HG02610 (cell line): ENCODE measurements around the gene ANKRD9.

Source experiments
- ATAC-seq: cut with Tn5 transposase; IDR thresholded peaks from one replicate; pipeline ENCODE4 v1.9.1; 2021; ENCODE audit warnings: mild to moderate bottlenecking, moderate library complexity; ENCODE audit not compliant: unreplicated experiment

Gene ANKRD9

DNA sequence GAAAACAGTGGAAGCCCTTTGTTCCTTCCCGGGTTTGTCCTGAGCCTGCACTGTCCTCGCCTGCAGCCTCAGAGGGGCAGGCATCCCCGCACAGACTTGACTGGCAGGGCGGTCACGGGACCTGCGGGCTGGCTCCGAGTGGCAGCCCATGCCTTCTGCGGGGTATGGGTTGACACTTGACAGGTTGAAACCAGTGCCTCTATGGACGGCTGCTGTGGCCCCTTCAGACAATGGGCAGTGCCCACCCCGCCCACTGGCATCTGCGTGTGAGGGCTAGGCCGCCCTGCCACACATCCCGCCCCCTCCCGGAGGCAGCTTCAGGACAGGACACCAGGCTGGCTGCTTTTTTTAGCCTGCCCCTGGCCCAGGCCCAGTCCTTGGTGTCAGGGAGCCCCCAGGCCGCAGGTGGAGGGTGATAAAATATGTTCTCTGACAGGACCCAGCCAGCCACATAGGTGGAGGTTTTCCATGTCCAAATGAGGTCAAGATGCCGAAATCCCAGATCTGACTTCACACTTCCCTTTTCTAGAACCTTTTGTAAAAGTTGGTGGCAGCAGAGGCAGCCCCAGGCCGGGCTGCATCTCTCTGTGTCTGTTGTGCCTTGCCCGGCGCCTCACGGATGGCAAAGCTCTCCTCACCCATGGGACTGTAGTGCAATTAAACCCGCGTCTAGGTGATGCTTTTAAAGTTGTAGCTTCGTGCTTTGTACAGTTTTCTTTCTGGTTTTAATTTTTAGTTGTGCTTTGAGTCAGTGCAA is 10.0 kb downstream of the ANKRD9 start:
- no peak for ATAC-seq

DNA sequence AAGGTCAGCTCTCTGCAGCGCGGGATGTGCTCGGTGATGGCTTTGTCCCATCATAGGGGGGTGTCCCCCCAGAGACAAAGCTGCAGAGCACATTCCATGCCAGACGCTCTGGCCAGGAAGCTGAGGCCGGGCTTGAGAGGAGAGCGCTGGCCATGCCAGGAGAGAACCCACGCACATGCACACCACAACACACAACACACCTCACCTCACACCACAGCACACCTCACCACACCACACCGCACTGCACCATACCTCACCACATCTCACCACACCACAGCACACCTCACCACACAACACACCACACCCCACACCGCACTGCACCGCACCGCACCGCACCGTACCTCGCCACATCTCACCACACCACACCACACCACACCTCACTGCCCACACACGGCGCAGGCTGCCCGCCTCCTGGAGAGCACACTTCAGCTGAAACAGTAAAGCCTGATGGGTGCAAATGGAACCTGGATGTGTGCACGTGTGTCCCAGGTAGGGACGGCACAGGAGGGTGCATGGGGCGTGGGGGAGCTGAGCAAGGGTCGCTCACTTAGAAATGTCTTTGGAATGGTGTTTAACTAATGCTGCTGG is 10.8 kb downstream of the ANKRD9 start:
- no peak for ATAC-seq

DNA sequence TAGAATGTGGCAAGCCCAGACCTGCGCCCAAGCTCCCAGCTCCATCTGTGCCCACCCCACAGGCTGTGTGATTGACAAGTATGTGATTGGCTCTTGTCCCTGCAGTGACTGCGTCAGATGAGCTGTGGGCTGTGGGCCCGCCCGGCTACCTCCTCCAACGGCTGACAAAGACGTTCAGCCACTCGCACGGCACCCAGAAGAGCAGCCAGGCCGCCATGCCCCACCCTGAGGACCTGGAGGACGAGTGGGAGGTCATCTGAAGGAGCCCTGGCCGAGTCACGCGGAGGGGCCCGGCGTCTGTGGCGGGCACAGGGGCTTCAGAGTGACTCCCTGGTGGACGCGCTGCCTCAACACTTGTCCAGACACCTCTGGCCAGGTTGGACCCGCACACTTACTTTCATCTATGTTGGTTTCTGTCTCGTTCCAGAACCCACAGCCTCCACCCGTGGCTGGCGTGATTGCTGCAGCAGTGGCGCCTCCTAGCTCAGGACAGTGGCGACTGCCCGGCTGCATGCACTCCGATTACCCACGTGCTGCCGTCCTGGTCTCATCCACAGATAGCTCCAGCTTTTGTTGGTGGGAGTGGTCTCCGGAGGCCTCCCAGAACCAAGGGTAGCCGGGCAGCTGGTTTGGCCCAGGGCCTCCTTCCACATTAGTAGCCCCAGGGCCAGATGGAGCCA is 11.4 kb downstream of the ANKRD9 start:
- no peak for ATAC-seq

DNA sequence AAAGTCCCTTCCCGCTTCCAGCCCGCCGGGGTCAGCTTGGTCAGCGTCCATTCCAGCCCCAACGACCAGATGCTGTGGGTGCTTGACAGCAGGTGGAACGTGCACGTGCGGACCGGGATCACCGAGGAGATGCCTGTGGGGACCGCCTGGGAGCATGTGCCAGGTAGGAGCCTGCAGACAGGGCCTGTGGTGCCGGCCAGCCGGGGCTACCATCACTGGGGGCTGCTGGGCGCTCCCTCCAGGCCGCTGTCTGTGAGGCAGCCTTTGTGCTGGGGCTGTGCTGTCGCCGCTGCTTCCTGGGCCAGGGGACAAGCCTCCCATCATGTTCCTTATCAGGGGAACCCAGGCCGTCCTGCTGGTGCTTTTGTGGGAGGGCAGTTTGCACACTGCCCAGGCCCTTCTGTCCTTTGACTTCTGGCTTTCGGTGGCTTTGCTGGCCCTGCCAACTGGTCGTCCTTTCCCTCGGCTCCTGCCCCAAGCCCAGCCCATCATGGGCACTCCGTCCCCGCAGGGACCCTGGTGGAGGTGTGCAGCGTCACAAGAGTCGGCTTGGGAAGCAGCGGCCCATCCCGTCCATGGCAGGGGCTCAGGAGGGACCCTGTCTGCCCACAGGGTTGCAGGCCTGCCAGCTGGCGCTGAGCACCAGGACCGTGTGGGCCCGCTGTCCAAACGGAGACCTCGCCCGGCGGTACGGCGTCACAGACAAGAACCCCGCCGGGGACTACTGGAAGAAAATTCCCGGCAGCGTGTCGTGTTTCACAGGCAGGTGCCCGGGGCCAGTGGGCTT is 12.4 kb downstream of the ANKRD9 start:
- ATAC-seq = no peak

DNA sequence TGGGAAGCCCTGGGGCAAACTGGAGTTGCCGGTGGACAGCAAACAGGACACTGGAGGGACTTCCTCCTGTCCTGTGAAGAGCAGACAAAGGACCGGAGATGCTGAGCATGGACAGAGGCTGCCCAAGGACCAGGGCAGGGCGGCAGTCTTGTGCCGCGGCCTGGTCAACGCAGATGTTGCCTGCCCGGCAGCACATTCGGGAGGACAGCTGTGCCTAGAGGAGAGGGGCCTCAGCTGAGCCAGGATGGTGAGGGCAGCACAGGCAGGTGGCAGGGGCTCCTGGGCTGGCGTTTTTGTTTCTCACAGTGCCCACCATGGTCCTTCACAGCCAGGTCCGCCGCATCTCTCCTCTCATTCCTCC is 13.3 kb downstream of the ANKRD9 start:
- ATAC-seq = no peak

DNA sequence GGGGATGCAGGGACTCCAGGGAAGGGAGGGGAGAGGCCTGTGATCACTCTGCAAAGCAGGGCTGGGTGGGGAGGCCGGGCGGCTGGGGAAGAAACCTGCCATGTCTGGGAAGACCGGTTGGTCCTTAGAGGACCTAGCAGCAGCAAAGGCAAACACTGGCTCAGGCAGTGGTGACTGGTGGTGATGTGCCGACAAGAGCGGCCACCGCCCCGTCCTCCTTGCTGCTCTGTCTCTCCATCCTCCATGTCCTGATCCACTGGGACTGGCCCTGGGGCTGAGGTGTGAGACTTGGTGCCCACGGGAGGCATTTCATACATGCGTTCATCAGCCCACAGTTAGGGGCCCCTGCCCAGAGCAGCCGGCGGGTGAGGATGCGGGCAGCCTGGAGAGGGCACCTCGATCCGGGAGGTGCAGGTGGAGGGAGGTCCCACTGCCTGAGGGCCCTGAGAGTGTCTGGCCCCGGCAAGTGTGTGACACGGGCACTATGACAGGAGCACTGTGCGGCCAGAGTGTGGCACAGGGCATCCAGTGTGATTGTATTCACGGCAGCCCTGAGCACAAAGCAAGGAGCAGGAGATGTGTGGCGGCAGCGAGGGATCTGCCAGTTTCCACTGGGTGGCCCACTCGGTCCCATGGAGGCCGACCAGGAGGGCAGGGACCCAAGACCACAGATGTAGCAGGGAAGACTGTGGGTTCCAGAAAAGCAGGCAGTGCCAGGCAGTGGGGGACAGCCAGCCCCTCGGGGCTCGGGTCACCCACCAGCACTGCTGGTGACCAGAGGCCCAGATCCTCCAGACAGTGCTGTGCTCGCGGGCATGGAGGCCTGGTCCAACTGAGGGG is 13.9 kb downstream of the ANKRD9 start:
- ATAC-seq = no peak

DNA sequence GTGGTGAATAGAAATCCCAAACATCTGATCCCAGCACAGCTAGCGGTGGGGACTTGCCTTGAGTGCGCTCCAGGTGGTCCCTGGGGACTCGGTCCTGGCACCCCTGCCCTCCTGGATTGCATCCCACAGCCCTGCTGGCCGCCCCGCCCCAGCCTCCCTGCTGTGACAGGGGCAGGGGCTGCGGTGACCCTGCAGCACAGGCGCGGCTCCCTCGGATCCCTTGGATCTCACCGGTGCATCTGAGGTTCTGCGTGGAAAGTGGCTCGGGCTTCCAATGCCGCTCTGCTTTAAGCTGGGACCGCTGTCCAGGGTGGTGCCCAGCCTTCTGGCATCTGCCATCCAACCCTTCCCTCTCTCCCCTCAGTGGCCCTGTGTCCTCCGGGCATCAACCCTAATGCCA is 16.0 kb downstream of the ANKRD9 start:
- no peak for ATAC-seq

- ATAC-seq = no peak
Measured at GRCh38 chr14:102493096-102493495, 16.5 kb downstream of the ANKRD9 start.

DNA sequence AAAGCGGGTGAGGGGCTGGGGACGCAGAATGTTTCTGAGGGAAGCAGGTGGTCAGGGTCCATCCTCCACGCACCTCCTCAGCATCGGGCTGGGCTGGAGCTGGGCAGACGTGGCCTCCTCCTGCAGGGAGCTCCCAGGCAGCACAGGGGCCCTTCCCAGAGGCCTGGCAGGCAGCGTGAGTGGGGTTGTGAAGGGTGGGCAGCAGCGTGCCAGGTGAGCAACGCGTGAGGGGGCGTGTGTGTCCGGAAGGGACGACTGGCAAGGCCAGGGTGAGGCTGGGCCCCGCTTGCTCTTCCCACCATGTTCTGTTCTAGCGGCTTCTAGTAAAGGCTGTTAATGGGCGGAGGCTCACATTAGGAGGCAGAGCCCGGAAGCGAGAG is 17.1 kb downstream of the ANKRD9 start:
- no peak for ATAC-seq

DNA sequence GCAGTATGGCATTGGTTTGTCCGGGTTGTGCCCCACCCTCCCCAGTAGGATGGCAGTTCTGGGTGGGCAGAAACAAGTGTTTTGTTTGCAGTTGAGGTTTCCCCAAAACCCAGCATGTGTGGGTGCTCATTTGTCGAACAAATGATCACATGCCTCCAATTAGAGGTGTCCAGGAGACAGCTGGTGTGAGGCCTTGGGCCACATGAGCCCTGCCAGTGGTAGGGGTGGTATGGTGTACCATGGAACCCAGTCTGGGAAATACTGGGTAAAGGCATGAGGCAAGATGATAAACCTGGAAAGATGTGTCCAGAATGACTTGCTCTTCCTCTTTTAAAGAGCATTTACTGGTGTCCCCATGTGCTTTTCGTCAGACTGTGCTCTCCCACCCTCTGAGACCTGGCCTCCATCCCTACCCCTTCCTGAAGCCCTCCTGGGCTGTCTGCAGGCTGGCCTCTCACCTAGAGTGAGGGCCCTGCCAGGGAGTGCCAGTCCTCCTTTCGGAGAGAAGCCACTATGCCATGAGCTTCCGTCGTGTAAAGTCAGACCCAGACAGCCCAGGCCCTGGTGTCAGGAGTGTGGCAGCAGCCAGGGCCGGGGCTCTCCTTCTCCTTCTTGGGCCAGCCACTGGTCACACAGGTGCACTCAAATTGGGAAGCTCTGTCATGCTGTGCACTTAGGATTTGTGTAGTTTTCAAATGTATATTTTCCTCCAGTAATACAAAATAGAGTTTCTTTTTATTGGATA is 17.6 kb downstream of the ANKRD9 start:
- no peak for ATAC-seq

DNA sequence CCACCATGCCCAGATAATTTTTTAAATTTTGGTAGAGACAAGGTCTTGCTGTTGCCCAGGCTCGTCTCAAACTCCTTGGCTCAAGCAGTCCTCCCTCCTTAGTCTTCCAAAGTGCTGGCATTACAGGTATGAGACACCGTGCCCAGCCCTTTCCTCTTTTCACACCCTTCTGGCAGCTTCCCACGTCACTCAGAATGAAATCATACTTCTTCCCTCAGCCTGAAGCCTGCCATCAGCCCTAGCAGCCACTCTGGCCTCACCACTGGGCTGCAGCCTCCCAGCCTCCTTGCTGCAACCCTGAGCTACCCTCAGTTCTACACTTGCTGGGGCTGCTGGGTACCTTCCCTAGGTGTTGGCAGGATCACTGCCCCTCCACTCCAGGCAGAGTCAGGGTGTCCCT is 18.2 kb downstream of the ANKRD9 start:
- no peak for ATAC-seq

- no peak for ATAC-seq
Measured at GRCh38 chr14:102490456-102490855, 19.1 kb downstream of the ANKRD9 start.

DNA sequence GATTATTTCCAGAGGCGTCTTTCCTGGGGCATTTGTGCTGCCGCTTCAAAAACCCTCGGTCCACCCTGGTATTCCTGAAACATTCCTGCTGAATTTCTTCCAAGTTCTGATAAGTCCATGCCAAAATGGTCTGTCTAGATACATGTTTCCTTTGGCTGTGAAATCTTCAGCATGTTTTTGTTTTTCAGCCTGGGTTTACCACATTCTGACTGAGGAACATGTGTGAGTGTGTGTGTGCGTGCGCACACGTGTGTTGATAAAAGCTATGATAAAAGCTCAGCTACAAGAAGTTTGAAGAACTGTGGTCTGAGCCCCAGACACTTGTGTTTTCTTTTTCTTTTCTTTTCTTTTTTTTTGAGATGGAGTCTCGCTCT is 22.4 kb downstream of the ANKRD9 start:
- no peak for ATAC-seq

- ATAC-seq = no peak
Measured at GRCh38 chr14:102486513-102487203, 22.9 kb downstream of the ANKRD9 start.

DNA sequence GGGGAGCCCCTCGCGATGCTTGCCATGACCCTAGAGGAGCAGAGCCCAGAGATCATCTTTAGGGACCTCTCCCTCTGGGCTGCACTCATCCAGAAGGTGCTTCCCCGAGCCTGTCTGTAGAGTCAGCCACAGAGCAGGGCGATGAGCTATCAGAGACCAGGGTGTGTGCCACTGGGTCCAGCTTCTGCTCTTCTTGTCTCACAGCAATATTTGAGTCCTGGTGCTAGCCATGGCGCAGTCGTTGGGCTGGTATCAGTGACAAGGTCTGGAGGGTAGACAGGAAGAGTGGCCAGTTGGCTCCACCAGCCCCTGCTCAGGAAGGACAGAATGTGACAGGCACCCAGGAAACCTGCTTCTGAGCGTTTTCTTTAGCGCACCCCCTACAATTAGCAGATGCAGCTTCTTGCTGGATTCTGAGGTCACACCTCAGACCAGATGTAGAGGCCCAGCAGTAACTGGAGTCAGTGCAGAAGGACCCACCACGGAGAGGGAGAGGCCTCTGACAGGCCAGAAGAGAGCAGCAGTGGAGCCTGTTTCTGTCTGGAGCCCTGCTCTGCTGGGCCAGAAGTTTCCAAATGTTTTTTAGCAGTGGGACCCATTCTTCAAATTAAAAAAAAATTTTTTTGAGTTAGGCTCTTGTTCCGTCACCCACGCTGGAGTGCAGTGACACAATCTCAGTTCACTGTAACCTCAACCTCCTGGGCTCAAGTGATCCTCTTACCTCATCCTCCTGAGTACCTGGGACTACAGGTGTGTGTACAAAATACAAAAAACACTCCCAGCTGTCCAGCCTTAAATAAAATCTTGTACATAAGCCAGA is 23.7 kb downstream of the ANKRD9 start:
- ATAC-seq = no peak

GRCh38 chr14:102484316-102484715 is 25.3 kb downstream of the ANKRD9 start:
- ATAC-seq = no peak

DNA sequence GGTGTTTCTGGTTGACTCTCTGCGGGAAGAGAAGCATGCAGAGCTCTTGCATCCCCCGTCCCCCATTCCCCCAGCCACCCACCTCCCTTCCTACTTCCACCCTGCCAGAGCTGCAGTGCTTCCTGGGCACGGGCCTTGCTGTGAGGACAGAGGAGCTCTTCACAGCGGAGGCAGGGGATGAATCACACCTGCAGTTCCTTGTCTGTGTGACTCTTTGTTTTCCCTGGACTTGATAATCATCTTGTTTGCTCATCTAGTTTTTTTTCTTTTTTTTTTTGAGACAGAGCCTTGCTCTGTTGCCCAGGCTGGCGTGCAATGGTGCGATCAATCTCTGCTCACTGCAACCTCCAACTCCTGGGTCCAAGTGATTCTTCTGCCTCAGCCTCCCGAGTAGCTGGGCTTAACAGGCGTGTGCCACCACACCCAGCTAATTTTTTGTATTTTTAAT is 27.8 kb downstream of the ANKRD9 start:
- ATAC-seq = no peak

- ATAC-seq = no peak
Measured at GRCh38 chr14:102481371-102481770, 28.2 kb downstream of the ANKRD9 start.

DNA sequence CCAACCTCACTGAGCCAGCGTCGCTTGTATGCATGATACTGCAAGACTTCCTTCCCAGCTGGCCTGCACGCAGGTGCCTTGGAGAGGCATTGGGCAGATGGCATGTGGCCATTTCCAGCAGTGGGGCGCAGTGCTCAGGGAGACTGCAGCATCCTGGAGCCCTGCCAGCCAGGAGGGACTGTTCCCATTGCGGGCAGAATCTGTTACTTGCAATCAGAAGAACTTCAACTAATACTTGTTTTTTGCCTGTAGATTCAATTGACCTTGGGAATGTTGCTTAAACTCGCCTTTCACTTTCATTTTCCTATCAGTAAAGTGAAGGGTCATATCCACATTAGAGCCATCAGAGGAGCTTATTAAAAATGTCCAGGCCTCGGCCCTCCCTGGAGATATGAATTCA is 29.8 kb downstream of the ANKRD9 start:
- no peak for ATAC-seq
